HG02678 (cell line): ENCODE measurements around the gene DNAH9.

Source experiments
- ATAC-seq: cut with Tn5 transposase; IDR thresholded peaks from one replicate; pipeline ENCODE4 v1.9.1; 2021; ENCODE audit warnings: mild to moderate bottlenecking, moderate library complexity; ENCODE audit not compliant: unreplicated experiment

Gene DNAH9

DNA sequence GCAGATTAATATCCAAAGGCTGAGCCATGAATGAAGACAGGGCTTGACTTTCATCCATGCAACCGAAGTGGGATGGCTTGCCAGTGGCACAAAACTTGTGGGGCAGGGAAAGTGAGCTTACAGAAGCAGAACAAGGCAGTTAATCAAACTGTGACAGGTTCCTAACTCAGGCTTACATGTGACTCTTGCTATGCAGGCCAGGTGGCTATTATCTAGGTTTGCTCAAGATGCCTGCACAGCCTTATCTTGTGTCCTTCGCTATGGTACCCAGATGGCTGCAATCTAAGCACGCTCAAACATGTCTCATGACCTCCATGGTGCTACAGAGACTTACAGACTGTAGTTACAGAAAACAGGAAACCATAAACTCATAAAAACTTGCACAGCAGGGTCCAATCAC lies 8.6 kb upstream of the DNAH9 start:
- ATAC-seq = no peak

DNA sequence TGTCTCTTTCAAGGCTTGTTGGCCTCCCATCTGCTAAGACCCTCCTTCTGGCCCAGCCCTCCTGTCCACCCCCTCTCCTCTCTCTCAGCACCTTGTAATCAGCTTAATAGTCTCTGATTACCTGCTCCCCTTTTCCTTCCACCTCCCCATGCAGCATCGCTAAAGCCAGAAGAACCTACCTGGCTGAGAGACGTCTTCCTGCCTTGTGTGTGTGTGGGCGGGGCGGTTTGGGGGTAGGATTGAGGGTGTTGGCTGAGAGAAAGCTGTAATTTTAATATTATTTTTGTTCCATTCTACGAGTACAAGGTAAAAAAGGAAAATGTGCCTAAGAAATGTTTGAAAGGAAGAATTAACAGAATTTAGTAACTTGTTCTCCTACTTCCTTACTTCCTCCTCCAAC lies 3.4 kb downstream of the DNAH9 start:
- ATAC-seq = no peak

DNA sequence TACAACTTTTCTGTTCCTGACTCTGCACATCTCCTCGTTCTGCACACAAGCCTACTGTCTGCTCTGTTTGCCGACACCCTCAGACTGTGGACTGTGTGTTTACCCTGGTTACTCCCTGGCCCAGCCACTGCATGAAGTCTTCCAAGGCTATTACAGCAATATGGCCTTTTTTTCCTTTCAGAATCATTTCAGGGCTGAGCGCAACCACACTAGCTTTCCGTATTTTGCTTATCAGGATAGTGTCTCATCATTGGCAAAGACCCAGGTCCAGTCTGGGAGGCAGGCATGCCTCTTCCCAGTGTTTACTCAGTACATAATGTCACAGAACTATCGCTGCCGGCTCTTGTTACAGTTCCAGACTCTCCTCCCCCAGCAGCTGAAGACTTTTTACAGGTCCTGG lies 10.1 kb downstream of the DNAH9 start:
- ATAC-seq = no peak

DNA sequence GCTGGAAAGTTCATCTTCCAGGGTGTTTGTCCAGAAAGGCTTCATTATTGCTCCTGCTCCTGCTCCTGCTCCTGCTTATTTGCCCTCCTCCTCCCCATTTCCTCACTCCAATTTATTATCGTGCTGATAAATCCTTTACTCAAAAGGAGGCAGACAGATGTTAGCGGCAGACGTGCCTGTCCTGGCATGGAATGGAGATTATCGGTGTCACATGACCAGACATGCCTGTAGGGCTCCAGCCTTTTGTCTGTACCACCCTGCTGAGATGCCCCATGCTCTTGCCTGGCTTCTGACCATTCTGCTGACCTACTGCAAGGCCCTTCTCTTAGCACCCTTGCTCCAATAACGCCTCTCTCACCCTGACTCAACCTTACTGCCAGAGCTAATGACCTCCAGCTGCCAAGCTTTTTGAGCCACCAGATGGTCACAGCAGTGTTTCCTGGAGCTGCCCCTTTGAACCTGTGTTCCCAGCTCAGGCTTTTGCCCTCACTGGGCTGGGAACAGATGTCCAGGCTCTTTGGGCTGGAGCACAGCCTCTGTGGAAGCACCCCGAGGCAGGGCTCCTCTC lies 12.8 kb downstream of the DNAH9 start:
- no peak for ATAC-seq

DNA sequence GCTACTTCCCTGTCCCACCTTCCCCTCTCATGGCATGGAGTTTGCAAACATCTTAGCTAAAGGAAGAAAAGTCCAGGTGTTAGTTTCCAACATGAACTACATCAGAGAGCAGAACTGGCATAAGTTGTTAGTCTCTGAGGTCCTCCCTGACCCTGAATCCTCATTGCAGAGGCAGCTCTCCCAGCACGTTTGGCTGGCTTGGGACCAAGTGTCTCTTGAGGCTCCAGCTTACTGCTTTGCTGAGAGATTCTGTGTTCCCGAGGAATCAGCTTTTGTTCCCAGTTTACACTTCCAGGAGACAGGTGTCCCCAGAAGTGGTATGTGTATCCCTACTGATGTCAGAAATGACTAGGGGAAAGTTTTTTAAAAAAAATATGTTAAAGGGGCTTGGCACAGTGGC lies 14.7 kb downstream of the DNAH9 start:
- ATAC-seq = no peak

DNA sequence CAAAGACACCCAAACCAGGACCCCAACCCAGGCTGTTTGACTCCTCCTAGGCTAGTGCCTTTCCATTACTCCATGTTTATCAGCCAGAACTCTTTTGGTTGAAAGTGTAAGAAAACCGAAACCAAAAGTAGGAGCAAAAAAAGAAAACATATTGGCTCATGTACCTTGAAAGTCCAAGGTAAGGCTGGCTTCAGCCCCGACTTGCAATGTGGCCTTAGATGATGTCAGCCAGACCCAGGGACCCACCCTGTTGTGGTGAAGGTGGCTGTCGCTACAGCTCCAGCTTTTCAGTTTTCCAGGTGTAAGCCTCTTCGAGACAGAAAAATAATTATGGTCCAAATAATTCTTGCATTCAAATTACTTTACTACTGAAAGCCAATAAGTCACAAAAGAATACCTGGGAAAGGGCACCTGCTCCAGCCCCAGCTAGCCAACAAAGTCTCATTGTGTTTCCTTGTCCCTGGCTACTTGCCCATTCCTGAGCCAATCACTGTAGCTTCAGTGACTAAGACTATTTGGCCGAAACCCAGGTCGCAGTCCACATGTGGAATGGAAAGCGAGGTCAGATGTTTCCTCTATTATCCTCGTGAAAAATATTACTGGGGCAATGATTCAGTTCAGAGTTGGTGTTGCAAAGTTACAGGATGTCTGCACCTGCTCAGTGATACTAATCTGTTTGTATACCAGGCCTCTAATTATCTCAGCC lies 20.7 kb downstream of the DNAH9 start:
- no peak for ATAC-seq

DNA sequence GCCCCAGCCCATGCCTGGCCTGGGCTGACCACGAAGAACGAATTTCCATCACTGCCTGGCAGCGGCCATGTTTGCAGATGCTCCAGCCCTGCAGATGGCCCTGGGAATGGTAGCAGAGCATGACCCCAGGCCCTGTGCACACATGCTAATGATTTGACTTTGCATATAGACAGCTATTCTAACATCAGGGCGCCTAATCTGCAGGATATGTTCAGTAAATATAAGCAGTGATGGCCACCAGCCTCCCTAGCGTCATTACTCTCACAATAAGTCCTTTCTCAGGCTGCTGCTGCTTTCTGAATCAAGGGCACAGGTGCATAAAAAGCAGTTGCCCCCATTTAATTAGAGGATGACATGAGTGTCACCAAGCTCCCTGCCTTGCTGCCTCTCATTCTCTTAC lies 24.2 kb downstream of the DNAH9 start:
- ATAC-seq = no peak

DNA sequence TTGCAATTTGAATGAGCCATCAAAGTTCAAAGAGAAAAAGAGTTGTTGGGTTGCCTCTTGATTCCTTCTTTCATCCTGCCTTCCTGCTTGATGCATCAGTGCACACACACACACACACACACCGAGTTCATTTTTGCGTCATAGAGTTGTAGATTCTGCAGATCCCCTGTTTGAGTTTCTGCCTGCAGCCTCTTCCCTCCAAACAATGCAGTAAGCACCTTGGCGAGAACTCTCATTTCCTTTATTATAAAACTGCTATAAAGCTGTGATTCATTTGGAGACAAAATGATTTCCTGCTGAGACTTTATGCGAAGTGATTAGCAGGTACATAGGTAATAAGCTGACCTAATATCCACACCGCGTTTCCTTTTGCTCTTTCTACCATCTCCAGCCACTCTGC lies 26.7 kb downstream of the DNAH9 start:
- ATAC-seq = no peak

DNA sequence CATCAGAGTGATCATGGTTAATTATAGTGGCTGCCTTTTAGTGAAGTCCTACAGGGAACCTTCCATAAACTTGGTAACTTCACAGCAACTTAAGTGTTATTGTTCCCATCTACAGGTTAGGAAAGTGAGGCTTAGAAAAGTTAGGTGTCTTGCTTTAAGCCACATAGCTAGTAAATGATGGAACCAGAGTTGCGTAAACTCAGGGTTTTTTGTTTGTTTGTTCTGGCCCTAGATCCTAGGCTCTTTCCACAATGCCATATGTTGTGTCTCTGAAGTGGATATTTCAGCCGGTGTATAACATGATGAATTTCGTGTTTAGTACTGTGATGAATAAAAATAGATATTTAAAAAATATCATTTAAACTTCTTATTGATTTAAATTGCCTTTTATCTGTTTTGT lies 27.6 kb downstream of the DNAH9 start:
- no peak for ATAC-seq

DNA sequence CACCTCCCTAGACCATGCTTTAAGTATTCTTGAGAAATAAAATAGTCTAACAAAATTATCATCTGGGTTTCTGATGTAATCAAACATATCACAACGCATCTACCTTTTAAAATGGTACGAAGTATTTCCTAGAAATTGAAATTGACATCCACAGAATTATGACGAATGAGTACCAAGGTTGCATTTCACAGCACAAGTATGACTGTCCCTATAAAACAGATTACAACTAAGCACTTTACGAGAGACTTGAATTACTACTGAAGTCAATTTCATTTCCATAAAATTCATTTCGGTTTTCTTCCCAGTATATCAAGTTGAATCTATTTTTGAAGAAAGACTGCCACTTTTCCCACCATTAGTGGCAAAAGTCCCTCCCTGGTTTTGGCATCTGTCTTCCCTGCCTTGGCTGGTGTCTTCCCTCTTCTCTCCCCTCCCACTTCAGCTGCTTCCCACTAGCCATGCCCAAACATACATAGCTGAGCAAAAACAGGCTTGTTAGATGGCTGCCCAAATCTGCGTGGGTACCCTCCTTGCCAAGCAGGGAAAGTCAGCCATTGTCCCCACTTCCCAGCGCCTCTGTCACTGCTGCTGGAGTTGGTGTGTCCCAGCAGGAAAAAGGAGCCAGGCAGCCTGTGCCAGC lies 29.2 kb downstream of the DNAH9 start:
- ATAC-seq = no peak

DNA sequence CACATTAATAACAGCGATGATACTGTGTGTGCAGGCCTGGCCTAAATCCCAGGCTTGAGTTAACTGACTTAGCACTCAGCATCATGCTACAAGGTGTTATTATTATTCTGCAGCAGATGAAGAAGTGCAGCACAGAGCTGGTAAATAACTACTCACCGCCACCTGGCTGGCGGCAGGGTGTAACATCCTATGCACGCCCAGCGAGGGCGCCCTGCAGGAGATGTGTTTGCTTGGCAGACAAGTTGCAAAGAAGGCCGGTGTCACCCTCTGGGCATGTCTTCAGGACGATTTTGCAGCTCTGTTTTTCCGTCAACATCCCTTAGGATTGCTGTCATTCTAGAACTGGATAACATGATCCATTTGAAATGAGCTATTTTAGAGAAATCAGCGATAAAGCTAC lies 30.1 kb downstream of the DNAH9 start:
- no peak for ATAC-seq

DNA sequence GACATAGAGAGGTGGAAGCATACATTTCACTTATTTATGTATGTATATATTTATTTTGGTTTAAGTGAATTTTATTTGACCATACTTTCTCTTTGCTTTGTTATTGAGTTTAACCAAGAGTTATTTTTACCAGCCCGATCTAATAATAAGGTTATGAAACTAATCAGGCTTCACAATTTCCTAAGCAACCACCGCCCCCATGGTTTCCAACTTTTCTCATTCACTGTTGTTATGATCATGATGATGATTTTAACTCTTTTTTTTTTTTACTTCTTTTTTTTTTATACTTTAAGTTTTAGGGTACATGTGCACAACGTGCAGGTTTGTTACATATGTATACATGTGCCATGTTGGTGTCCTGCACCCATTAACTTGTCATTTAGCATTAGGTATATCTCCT lies 30.6 kb downstream of the DNAH9 start:
- no peak for ATAC-seq

DNA sequence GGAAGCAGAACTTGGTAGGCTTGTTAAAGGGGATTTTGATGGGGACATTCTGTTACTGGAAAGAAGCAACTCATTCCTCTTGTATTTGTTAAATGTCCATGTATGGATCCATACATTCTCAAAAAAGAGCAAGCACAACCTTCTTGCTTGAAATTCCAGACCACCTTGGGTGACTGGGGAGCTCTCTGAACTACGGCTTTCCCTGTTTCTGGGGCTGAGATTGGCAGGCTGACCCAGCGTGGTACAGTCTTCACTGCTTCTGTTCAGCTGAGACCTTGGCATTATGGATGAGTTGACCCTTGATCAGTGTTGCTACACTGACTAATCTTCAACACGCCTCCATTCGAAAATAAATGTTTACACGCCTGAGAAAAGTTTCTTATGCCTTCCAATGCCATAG lies 38.5 kb downstream of the DNAH9 start:
- ATAC-seq = no peak

DNA sequence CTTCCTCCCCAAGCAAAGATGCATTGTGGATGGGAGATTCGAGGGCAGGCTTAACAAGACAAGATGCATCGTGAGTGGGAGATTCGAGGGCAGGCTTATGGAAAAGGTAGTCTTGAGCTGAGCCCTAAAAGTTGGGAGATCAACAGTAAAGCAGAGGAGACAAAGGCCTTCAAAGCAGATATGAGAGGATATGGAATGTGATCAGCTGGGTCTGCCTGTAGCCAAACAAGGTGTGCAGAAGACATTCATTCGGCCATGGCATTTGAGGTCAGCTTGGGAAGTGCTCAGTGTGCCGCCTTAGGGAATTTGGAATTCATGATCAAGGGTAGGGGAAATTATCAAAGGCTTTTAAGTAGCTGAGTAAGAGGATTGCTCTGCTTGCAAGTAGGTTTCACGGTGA lies 39.5 kb downstream of the DNAH9 start:
- no peak for ATAC-seq

DNA sequence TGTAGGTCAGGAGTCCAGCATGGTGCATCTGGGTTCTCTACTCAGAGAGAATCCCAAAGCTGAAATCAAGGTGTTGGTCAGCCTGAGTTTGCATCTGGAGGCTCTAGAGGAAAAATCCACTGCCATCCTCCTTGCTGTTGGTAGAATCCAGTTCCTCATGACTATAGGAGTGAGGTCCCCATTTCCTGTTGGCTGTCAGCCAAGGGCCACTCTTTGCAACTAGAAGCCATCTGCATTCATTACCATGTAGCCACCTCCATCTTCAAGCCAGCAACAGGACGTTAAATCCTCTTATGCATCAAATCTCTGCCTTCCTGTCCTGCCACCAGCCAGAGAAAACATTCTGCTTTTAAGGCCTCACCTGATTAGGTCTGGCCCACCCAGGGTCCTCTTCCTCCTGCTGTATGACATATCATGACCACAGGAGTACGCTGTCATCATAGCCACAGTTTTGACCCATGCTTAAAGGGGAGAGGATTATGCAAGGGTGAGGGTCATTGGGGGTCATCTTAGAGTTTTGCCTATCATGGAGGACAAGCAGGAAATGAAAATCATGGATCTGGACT lies 40.5 kb downstream of the DNAH9 start:
- ATAC-seq = no peak

DNA sequence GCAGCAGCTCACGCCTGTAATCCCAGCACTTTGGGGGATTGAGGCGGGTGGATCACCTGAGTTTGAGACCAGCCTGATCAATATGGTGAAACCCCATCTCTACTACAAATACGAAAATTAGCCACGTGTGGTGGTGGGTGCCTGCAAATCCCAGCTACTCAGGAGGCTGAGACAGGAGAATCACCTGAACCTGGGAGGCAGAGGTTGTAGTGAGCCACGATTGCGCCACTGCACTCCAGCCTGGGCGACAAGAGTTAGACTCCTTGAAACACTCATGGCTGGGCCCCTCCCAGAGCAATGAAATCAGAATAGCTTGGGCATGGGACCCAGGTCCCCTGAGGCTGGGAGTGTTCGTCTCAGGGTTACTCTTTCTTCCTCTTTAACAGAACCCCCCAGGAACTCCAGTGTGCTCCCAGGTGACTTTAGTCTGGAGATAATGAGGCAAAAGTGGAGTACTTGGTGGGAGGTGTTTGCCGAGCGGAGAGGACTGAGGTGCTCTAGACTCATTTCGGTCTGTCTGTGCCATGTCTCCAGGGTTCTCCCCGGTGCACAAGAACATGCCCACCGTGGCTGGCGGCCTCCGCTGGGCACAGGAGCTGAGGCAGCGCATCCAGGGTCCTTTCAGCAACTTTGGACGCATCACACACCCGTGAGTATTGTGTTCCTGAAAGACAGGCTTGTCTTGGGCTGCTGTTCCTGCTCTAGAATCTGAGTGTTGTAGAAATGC lies 41.6 kb downstream of the DNAH9 start:
- ATAC-seq = no peak

DNA sequence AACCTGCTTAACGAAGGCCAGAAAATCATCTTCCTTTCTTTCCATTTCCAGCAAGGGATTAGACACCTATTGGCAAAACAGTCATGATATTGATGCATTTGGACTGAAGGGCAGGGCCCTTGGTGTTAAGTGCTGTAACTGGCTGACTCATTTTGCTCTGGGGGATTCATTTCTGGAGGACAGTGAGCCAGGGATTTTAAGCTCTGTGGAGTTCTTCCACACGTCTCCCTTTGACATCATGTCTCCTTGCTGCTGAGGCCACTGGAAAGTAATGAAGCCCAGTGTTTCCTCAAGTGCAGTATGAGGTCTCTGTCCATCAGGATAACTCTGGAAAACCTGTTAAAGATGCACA lies 42.2 kb downstream of the DNAH9 start:
- no peak for ATAC-seq

DNA sequence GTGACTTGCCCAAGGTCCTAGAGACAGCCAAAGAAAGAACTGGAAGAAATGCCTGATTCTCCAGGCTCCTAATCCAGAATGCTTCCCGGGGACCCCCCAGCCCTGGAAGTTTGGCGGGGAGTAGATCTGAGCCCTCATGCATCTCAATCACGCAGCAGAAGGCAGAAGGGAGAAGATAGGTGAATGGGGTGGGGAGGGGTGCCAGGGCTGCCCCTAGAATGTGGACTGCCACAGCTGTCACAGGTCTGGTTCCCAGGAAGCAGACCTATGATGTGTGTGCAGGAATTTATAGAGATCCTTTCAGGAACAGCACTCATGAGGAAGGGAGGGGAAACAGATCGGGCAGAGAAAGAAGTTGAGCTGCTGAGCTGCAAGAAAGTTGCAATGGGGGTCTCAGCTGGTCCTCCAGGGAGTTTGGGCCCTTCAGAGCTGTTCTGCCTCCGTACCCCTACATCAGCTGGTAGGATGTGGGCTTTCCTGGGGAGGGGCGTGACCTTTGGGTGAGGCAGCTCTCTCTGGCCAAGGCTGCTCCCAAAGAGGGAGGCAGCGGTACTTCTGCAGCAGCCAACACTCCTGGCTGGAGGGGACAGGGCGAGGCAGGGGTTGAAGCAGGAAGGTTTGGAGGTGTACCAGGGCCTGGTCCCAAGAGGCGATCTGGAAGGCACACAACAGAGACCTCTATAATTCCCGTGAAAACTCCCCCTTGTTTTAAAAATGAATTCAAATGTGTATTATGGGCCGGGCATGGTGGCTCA lies 43.4 kb downstream of the DNAH9 start:
- ATAC-seq = no peak

DNA sequence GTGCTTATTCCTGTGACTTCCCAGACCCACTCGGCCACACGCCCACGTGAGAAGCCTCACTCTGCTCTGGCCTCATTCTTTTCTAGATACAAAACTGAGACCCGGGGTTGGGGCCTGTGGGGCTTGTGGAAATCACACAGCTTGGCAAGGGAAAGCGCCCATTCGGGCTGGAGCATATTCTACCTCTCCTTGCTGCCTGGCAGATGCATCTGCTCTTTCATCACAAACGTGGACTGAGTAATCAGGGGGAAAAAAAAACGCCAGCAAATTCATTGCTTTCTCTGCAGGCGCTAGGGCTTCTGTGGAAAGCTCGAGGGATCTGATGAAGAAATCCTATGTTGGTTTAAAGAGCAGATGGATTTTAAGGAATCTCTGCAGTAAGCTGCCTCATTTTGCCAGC lies 44.4 kb downstream of the DNAH9 start:
- ATAC-seq = no peak

DNA sequence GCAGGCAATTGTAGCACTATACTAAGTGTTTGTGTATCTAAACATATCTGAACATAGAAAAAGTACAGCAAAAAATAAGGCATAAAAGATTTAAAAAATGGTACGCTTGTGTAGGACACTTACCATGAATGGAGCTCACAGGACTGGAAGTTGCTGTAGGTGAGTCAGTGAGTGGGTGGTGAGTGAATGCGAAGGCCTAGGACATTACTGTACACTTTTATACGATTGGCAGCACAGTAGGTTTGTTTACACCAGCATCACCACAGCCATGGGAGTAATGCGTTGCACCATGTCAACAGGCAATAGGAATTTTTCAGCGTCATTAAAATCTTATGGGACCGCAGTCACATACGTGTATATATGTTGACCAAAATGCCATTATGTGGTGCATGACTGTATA lies 45.6 kb downstream of the DNAH9 start:
- ATAC-seq = no peak
